Measurements from ENCODE around the gene TLK1. TPM values are rescaled to one million over a fixed set of nuclear protein-coding genes. Genes with fewer than 3 reads are reported as not detected.

The TLK1 gene
- total RNA-seq, 6 experiments from 2014 or later = 18.4 to 40.2 (median 29.0) TPM

DNA sequence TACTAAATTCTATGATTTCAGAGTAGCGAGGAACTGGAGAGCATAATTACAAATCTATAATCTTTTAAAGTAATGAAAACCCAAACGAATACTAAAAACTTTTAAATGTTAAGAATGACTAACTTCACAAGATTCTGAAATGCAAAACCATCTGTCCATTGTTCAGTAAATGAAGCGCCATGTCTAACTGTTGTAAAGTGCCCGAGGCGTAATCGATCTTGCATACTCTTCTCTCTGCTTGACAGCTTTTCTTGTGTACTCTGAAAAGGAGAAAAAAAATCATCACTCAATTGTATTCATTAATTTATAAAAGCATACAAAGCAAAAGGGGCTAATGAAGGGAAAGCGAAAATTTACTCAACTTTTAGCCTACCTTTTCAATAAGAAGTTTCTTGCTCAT lies 111.0 kb downstream of the TLK1 start:
- ATAC-seq (no peak), DNase-seq (no peak)
- H3K4me3 ChIP-seq = no peak overlapping the region
- H3K9me3 ChIP-seq = no peaks in the 10 kb centered on the region
- no peak for TF ChIP-seq CTCF (IDR thresholded peaks at IDR 0.05)
- TF ChIP-seq POLR2A (IDR thresholded peaks at IDR 0.05) = no peak
- 95% methylated on average over 7 of the region's 7 CpGs for WGBS (ENCODE audit: insufficient coverage, low coverage, low lambda C conversion rate, missing lambda C conversion rate)
- intact Hi-C loops (cut with DNase I) = no loop called here
- no peaks in the 10 kb centered on the region for H3K27me3 ChIP-seq
- H3K4me1 ChIP-seq = no peaks in the 10 kb centered on the region
- peaks cover 0 to 53% (median 6%) of the 10 kb centered on the region in 4 donors for H3K36me3 ChIP-seq
- no peak overlapping the region for H3K27ac ChIP-seq

DNA sequence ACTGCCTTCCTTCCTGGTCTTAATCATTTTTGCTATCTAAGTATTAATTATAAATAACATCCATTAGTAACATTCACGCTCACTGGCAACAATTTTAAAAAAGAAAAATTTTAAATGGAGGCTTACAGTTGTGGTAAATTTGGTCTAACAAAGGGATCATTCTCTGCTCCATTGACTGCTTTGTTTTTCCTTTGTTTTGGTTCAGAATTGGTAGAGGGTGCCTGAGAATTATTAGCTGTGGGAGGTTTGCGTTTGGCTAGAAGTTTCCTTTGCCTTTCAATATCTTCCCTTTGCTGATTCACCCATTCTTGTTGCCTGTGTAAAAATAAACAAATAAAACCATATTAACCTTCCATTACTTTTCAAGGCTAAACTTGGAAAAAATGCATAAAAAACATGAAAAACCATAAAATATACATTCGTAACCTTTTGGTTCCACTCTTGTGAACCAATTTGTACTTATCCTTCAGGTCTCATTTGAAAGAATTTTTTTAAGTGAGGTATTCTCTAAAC lies 114.6 kb downstream of the TLK1 start:
- Histone ChIP-seq H3K27ac (no peak overlapping the region), H3K36me3 (peaks cover 0 to 52% (median 8%) of the 10 kb centered on the region in 4 donors), H3K4me1 (no peaks in the 10 kb centered on the region), H3K4me3 (no peak overlapping the region), H3K27me3 (no peaks in the 10 kb centered on the region), H3K9me3 (no peaks in the 10 kb centered on the region)
- no peak for TF ChIP-seq CTCF (IDR thresholded peaks at IDR 0.05)
- no peak for TF ChIP-seq POLR2A (IDR thresholded peaks at IDR 0.05)
- WGBS (ENCODE audit: insufficient coverage, low coverage, low lambda C conversion rate, missing lambda C conversion rate) = 98% methylated on average over 3 of the region's 3 CpGs
- DNase-seq (no peak), ATAC-seq (no peak)
- intact Hi-C loops (cut with DNase I) = no loop called here

- peaks cover 0 to 46% (median 5%) of the 10 kb centered on the region in 4 donors for H3K36me3 ChIP-seq
- ATAC-seq (no peak), DNase-seq (no peak)
- no peaks in the 10 kb centered on the region for H3K4me1 ChIP-seq
- WGBS (ENCODE audit: insufficient coverage, low coverage, low lambda C conversion rate, missing lambda C conversion rate) = 59% methylated on average over 6 of the region's 6 CpGs
- TF ChIP-seq POLR2A (IDR thresholded peaks at IDR 0.05) (no peak), CTCF (IDR thresholded peaks at IDR 0.05) (no peak)
- no peaks in the 10 kb centered on the region for H3K9me3 ChIP-seq
- H3K27me3 ChIP-seq = no peaks in the 10 kb centered on the region
- intact Hi-C loops (cut with DNase I) = no loop called here
- H3K4me3 ChIP-seq = no peak overlapping the region
- H3K27ac ChIP-seq = no peak overlapping the region
Observed at GRCh38 chr2:171044416-171044815, 116.3 kb downstream of the TLK1 start.

DNA sequence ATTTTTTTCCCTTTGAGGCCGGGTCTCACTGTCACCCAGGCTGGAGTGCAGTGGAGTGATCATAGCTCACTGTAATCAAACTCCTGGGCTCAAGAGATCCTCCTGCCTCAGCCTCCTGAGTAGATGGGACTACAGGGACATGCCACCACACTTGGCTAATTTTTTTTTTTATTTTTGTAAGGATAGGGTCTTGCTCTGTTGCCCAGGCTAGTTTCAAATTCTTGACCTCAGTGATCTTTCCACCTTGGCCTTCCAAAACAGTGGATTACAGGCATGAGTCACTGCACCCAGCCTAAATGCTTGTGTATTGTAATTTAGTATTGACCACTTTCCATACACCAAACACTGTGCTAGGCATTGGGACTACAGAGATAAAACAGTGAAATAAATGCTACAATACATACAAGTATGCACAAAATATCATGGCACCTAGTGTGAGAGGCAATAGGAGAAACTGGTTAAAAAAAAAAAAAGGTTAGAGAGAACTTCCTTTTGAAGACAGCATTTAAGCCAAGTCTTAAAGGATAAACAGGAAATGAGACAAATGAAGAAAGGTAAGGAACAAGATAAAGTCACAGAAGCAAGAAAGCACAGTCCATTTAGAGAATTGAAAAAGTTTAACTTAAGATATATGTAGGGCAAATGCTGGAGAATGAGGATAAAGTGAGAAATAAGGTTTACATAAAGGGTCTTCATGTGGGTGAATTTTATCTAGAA lies 118.3 kb downstream of the TLK1 start:
- ATAC-seq (no peak), DNase-seq (no peak)
- no peak overlapping the region for H3K27ac ChIP-seq
- TF ChIP-seq CTCF (IDR thresholded peaks at IDR 0.05) = no peak
- H3K9me3 ChIP-seq = no peaks in the 10 kb centered on the region
- no peaks in the 10 kb centered on the region for H3K4me1 ChIP-seq
- no peak overlapping the region for H3K4me3 ChIP-seq
- H3K36me3 ChIP-seq = peaks cover 0 to 33% (median 5%) of the 10 kb centered on the region in 4 donors
- WGBS (ENCODE audit: insufficient coverage, low coverage, low lambda C conversion rate, missing lambda C conversion rate) = 89% methylated on average over 1 of the region's 1 CpG
- intact Hi-C loops (cut with DNase I) = no loop called here
- H3K27me3 ChIP-seq = no peaks in the 10 kb centered on the region

All from right lobe of liver (tissue), 6 donors.